ENCODE data around the gene CDC40.

DNA sequence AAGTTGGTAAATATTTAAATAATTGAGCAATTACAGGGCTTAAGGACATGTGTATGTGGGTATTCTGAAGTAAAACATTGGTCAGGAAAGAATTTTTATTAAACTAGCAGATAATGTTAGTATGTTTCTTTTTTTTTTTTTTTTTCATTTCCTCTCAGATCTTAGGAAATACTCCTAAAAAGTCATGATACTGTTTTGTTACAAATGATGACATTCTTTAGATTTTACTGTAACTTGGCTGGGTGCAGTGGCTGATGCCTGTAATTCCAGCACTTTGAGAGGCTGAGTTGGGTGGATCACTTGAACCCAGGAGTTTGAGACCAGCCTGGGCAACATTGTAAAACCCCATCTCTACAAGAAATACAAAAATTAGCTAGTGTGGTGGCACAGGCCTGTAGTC, 41.5 kb downstream of the CDC40 start:
- TF ChIP-seq, protein P1, sequence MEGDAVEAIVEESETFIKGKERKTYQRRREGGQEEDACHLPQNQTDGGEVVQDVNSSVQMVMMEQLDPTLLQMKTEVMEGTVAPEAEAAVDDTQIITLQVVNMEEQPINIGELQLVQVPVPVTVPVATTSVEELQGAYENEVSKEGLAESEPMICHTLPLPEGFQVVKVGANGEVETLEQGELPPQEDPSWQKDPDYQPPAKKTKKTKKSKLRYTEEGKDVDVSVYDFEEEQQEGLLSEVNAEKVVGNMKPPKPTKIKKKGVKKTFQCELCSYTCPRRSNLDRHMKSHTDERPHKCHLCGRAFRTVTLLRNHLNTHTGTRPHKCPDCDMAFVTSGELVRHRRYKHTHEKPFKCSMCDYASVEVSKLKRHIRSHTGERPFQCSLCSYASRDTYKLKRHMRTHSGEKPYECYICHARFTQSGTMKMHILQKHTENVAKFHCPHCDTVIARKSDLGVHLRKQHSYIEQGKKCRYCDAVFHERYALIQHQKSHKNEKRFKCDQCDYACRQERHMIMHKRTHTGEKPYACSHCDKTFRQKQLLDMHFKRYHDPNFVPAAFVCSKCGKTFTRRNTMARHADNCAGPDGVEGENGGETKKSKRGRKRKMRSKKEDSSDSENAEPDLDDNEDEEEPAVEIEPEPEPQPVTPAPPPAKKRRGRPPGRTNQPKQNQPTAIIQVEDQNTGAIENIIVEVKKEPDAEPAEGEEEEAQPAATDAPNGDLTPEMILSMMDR (IDR thresholded peaks at IDR 0.05): no peak
- no peak for TF ChIP-seq POLR2A (IDR thresholded peaks at IDR 0.05)
- TF ChIP-seq POLR2AphosphoS5 (IDR thresholded peaks at IDR 0.05): no peak
- no peak for TF ChIP-seq EP300 (IDR thresholded peaks at IDR 0.05)

Data from gastroesophageal sphincter (tissue), 3 donors.